Umbilical cord (tissue), 2 donors: ENCODE measurements around the gene PTPRS. TPM values are rescaled to one million over a fixed set of nuclear protein-coding genes. Genes with fewer than 3 reads are reported as not detected.

Experiments
- DNase-seq: peaks from one replicate; pipeline ENCODE4 v3.0.0-alpha.2; 2015; ENCODE audit warnings: low spot score
- total RNA-seq: library from RNA; depleted of rRNA; stranded (reverse); fragments of >200 nt; gene quantifications from one replicate; pipeline ENCODE4 v1.2.3, GENCODE V29; 2014; ENCODE audit warnings: low replicate concordance; ENCODE audit not compliant: insufficient read depth

Gene PTPRS
- total RNA-seq, 1 donor from 2014 or later, result 76.8 TPM

- peak; percentile 10 for DNase-seq
These were observed 31.9 kb downstream of the PTPRS start for GRCh38 chr19:5308451-5309437.

GRCh38 chr19:5307655-5308054, 33.0 kb downstream of the PTPRS start:
- no peak for DNase-seq

GRCh38 chr19:5305163-5305562, 35.4 kb downstream of the PTPRS start:
- DNase-seq, result no peak

GRCh38 chr19:5304486-5304885, 36.1 kb downstream of the PTPRS start:
- DNase-seq, result no peak

- DNase-seq, result no peak
These were observed 37.4 kb downstream of the PTPRS start for GRCh38 chr19:5303208-5303607.

- DNase-seq, result no peak
These were observed 38.2 kb downstream of the PTPRS start for GRCh38 chr19:5302396-5302795.

- no peak for DNase-seq
These were observed 41.5 kb downstream of the PTPRS start for GRCh38 chr19:5299137-5299536.

GRCh38 chr19:5298471-5298901, 42.1 kb downstream of the PTPRS start:
- DNase-seq, result no peak

- no peak for DNase-seq
These were observed 43.3 kb downstream of the PTPRS start for GRCh38 chr19:5297272-5297669.

GRCh38 chr19:5296457-5297271, 43.9 kb downstream of the PTPRS start:
- DNase-seq, result no peak

- DNase-seq, result no peak
These were observed 44.6 kb downstream of the PTPRS start for GRCh38 chr19:5296021-5296420.

- DNase-seq, result no peak
These were observed 46.0 kb downstream of the PTPRS start for GRCh38 chr19:5294403-5295160.

- no peak for DNase-seq
These were observed 46.8 kb downstream of the PTPRS start for GRCh38 chr19:5293612-5294378.

GRCh38 chr19:5292822-5293611, 47.6 kb downstream of the PTPRS start:
- DNase-seq, result peak; percentile 84

GRCh38 chr19:5292453-5292821, 48.2 kb downstream of the PTPRS start:
- peak; percentile 57 for DNase-seq

- no peak for DNase-seq
These were observed 48.9 kb downstream of the PTPRS start for GRCh38 chr19:5291588-5292193.
